RPMI7951 (cell line): ENCODE measurements around the gene RXYLT1. TPM values are rescaled to one million over a fixed set of nuclear protein-coding genes. Genes with fewer than 3 reads are reported as not detected.
"Not testable (repeated sequence)": the region's sequence is repeated elsewhere in the genome, so short reads cannot be mapped to it uniquely, and the experiment has no call there.

Experiments
- DNase-seq: peaks from one replicate; pipeline ENCODE4 v3.0.0-alpha.2; 2012; ENCODE audit warnings: low read depth
- total RNA-seq: library from RNA; depleted of rRNA; stranded (reverse); fragments of >200 nt; shearing (Covaris generic); gene quantifications from 2 replicates; pipeline ENCODE4 v1.2.3, GENCODE V29; 2014

RXYLT1 gene
- total RNA-seq, 1 experiment from 2014 or later: 16.1 TPM

DNA sequence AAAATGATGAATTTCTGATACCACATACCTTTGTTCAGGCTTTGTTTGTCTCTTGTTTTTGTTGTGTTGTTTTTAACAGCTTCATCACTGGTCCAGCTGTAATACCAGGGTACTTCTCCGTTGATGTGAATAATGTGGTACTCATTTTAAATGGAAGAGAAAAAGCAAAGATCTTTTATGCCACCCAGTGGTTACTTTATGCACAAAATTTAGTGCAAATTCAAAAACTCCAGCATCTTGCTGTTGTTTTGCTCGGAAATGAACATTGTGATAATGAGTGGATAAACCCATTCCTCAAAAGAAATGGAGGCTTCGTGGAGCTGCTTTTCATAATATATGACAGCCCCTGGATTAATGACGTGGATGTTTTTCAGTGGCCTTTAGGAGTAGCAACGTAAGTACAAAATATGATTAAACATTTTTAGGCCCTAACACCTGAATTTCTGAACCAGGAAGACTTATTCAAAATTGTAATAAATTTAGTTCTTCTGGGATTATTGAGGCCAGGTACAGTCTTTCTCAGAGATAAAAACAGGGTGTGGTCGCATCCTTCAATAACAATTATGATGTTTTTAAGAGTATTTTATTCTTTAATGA lies 22.4 kb downstream of the RXYLT1 start:
- DNase-seq: peak; percentile 33

DNA sequence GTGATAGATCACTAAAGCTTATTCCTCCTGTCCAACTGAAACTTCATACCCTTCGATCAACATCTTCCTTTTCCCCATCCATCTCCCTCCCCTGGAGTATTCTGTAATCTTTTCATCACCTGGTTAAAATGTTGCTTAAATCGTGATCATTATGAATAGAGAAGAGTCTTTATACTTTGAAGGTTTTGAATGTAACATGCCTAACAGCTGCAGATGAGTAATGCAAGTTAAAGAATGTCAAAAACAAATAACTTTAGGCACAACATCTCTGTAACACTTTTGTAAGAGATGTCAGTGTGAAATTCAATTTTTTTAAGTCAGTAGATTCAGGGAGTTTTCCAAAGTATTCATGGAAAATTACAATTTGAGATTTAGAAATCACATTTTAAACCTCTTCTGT lies 25.0 kb downstream of the RXYLT1 start:
- no peak for DNase-seq

- no peak for DNase-seq
These were observed 26.3 kb downstream of the RXYLT1 start for GRCh38 chr12:63805704-63806672.

DNA sequence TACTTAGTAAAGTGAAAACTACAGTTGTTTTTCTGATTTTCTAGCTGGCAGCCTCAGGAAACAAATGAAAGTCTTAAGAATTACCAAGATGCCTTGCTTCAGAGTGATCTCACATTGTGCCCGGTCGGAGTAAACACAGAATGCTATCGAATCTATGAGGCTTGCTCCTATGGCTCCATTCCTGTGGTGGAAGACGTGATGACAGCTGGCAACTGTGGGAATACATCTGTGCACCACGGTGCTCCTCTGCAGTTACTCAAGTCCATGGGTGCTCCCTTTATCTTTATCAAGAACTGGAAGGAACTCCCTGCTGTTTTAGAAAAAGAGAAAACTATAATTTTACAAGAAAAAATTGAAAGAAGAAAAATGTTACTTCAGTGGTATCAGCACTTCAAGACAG lies 28.9 kb downstream of the RXYLT1 start:
- DNase-seq: no peak

GRCh38 chr12:63809566-63809965 lies 29.9 kb downstream of the RXYLT1 start:
- DNase-seq: no peak

DNA sequence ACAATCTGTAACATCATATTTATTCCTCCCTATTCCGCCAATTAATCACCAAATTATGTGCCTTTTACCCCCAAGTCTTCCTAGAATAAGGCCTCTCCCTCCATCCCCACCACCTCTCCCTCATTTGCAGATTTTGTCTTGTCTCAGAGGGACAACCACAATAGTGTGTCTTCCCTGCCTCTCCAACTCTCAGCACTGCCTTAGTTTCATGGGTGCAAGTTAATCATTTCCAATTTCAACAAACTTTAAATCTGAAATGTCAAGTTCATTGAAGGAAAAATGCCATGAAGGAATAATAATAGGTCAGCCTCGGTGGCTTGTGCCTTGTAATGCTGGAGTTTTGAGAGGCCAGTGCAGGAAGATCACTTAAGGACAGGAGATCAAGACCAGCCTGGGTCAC lies 31.6 kb downstream of the RXYLT1 start:
- no peak for DNase-seq

DNA sequence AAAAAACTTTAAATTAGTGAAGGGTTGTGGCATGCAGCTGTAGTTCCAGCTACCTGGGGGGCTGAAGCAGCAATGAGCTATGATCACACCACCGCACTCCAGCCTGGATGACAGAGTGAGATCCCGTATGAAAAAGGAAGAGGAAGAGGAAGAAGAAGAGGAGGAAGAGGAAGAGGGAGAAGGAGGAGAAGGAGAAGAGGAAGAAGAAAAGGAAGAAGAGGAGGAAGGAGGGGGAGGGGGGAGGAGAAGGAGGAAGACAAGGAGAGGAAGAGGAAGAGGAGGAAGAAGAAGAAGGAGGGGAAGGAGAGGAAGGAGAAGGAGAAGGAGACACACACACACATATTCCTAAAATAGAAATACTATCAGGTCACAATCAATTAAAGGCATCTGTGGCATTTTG lies 32.0 kb downstream of the RXYLT1 start:
- no peak for DNase-seq

DNA sequence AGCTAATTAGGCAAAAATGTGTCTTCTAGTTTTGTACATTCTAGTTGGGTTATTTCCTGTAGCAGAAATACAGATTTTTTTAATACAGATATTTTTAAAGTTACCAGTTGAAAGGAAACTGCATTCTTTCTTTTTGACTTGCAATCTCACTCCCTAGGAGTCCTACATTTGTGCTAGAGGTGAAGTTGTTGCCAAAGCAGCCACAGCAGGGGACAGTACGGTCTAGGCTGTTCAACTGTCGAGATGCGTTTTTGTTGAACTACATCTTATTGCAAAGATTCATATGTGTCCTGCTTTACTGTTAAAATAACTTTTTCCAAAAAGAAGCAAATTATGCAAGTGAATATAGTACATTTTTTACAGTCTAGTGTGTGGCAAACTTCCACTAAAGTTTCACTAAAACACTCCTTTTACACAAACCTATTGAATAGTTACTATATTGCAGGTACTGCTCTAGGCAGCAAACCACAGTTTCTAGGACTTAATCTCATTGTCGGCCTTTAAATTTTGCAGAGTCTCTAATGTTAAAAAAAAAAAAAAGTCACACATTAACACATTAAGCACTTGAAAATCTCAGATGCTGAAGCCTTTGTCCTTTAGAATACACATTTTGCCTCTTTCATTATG lies 34.5 kb downstream of the RXYLT1 start:
- no peak for DNase-seq

DNA sequence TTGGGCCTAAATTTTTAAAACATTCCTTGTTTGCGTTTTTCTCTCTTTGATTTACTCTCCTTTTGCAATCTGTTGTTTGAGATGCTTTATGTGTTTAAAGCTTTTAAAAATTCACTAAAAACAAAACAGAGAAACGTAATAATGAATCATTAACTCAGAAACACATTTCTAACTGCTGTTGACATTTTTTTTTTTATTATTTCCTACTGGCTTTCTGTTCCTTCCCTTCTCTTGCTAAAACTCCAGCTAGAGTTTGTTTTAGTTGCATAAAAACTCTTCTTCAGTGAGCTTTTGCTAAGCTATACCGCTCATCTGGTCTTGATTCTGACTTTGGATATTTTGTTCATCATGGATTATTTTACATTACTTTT lies 35.8 kb downstream of the RXYLT1 start:
- DNase-seq: no peak

GRCh38 chr12:63816031-63816430 lies 36.3 kb downstream of the RXYLT1 start:
- DNase-seq: no peak

DNA sequence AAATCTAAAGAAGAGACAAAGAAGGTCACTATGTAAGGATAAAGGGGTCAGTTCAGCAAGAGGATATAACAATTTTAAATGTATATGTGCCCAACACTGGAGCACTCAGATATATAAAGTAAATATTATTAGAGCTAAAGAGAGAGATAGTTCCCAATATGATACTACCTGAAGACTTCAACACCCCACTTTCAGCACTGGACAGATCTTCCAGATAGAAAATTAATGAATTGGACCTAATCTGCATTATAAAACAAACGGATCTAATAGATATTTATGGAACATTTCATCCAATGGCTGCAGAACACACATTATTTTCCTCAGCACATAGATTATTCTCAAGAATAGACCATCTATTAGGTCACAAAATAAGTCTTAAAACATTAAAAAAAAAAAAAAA lies 40.7 kb downstream of the RXYLT1 start:
- DNase-seq: no peak

GRCh38 chr12:63821781-63822251 lies 42.1 kb downstream of the RXYLT1 start:
- no peak for DNase-seq

DNA sequence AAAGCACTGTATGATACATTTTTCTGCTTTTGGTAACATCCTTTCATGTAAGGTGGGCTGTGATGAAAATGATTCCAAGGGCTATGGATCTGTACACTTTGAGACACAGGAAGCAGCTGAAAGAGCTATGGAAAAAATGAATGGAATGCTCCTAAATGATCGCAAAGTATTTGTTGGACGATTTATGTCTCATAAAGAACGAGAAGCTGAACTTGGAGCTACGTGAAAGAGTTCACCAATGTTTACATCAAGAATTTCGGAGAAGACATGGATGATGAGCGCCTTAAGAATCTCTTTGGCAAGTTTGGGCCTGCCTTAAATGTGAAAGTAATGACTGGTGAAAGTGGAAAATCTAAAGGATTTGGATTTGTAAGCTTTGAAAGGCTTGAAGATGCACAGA lies 42.6 kb downstream of the RXYLT1 start:
- no peak for DNase-seq

- no peak for DNase-seq
These were observed 43.3 kb downstream of the RXYLT1 start for GRCh38 chr12:63823040-63823439.

DNA sequence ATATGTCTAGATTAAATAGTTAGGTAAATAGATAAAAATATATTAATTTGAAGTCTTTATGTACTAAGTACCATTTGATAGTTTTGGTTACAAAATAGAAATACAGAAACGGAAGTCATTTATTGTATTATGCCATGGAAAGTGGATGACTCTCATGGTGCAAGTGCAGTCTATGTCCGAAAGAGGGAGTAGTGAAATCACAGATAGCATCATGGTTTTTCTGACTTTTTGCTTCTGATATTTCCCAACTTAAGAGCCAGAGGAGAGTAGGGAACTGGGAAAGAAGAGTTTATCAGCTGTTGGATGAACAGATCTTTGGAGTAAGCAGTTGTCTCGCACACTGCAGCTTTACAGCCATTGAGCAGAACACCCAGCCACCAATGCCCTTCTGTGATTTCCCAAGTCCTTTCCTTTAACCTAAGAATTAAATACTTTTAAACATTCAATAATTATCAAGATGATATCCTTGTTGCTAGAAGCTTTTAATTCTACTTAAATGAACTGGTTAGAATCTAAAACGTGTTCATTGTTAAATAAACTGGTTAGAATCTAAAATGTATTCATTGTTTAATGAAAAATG lies 46.4 kb downstream of the RXYLT1 start:
- peak; percentile 57 for DNase-seq

GRCh38 chr12:63828867-63829266 lies 49.2 kb downstream of the RXYLT1 start:
- no peak for DNase-seq

GRCh38 chr12:63836046-63836445 lies 56.3 kb downstream of the RXYLT1 start:
- DNase-seq: no peak

- no peak for DNase-seq
These were observed 57.2 kb downstream of the RXYLT1 start for GRCh38 chr12:63836936-63837335.

GRCh38 chr12:63838411-63838810 lies 58.7 kb downstream of the RXYLT1 start:
- DNase-seq: no peak

DNA sequence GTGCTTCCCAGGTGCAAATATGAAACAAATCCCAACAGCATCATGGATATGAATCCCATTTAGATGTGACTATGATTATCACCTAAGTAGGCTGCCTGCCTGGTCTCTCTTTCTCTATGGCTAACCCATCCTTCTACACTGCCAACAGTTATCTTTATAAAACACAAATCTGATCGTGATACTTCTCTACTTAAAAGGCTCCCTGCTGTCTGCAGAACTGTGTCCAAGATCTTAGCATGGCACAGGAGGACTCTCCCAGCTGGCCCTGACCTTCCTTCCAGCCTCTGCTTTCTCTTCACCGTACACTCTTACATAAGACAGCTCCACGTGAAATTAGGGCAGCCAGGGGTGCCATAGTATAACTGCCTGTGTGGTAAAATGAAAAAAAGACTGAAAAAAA lies 61.3 kb downstream of the RXYLT1 start:
- no peak for DNase-seq

GRCh38 chr12:63841571-63841970 lies 61.9 kb downstream of the RXYLT1 start:
- DNase-seq: no peak

- DNase-seq: not testable (repeated sequence)
These were observed 63.0 kb downstream of the RXYLT1 start for GRCh38 chr12:63842750-63843149.
